ENCODE results near the gene ZNF599. TPM values are rescaled to one million over a fixed set of nuclear protein-coding genes. Genes with fewer than 3 reads are reported as not detected.

ZNF599 gene
- total RNA-seq, 1 experiment from 2014 or later: 2.2 TPM

GRCh38 chr19:34759218-34759917 lies 13.6 kb downstream of the ZNF599 start:
- BruUV-seq (replicated peaks): no TSS peak
- ATAC-seq (no peak), DNase-seq (ENCODE audit: low read depth, low spot score) (no peak)
- POLR2A ChIA-PET: no interaction called here
- no peak overlapping the region for H3K9ac ChIP-seq (ENCODE audit: low read length)
- intact Hi-C loops (cut with micrococcal nuclease): no loop called here
- no peak overlapping the region for H3K27ac ChIP-seq (ENCODE audit: low read depth, low read length)
- no peaks in the 10 kb centered on the region for H3K9me2 ChIP-seq (ENCODE audit: insufficient read depth)
- no peak overlapping the region for H3K4me2 ChIP-seq (ENCODE audit: low read length)
- H4K20me1 ChIP-seq (ENCODE audit: insufficient read depth): no peaks in the 10 kb centered on the region
- RAD21 ChIA-PET (ENCODE audit: low non-redundant PET in 1 of 2, low total read pairs in 2 of 2, uncharacterized antibody in 2 of 2, unreplicated experiment in 2 of 2): no interaction called here
- H3K79me2 ChIP-seq (ENCODE audit: insufficient read depth, low read length): no peaks in the 10 kb centered on the region
- no peak overlapping the region for H3K4me3 ChIP-seq (replicated peaks in 1 of 2; ENCODE audit: low read depth in 1 of 2, low read length in 2 of 2)
- CTCF ChIA-PET: no interaction called here
- H2AFZ ChIP-seq (ENCODE audit: low read depth, low read length, poor library complexity, severe bottlenecking): no peak overlapping the region
- peaks cover 57 to 61% of the 10 kb centered on the region in 2 experiments for H3K9me3 ChIP-seq (ENCODE audit: control insufficient read depth in 1 of 2, insufficient read depth in 1 of 2, low read depth in 1 of 2, low read length in 2 of 2)
- H3K27me3 ChIP-seq (ENCODE audit: insufficient read depth, low read length): no peaks in the 10 kb centered on the region
- H3K36me3 ChIP-seq (ENCODE audit: control insufficient read depth in 1 of 2, insufficient read depth in 2 of 2, low read length in 2 of 2): no peaks in the 10 kb centered on the region
- TF ChIP-seq POLR2AphosphoS5 (IDR thresholded peaks at IDR 0.05; ENCODE audit: low read depth, low read length): no peak
- TF ChIP-seq EGR1 (IDR thresholded peaks at IDR 0.05; ENCODE audit: low read depth): no peak
- peak; percentile 95 for TF ChIP-seq ZNF274 (IDR thresholded peaks at IDR 0.05; ENCODE audit: low read depth, low read length)
- H3K4me1 ChIP-seq (ENCODE audit: control insufficient read depth in 1 of 2, insufficient read depth in 2 of 2, low read length in 2 of 2): no peaks in the 10 kb centered on the region

DNA sequence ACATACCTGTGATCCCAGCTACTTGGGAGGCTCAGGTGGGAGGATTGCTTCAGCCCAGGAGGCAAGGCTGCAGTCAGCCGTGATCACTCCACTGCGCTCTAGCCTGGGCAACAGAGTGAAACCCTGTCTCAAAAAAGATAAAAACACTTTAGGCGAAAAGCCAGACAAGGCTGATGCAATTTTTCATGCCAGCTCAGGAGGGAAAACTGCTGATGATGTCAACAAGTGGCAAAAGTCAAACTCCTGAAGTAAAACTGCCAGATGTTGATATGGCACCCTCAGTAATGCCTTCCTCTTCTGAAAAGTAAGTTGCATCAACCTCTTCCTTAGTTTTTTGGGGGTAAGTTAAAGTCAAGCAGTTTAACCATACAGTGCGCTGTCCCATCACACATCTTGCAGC lies 15.6 kb downstream of the ZNF599 start:
- BruUV-seq (replicated peaks): no TSS peak
- ChIA-PET POLR2A (no interaction called here), CTCF (no interaction called here), RAD21 (ENCODE audit: low non-redundant PET in 1 of 2, low total read pairs in 2 of 2, uncharacterized antibody in 2 of 2, unreplicated experiment in 2 of 2) (no interaction called here)
- H3K9me3 ChIP-seq (ENCODE audit: control insufficient read depth in 1 of 2, insufficient read depth in 1 of 2, low read depth in 1 of 2, low read length in 2 of 2): peaks cover 57% of the 10 kb centered on the region in 2 experiments
- no peak overlapping the region for H3K9ac ChIP-seq (ENCODE audit: low read length)
- H3K4me3 ChIP-seq (replicated peaks in 1 of 2; ENCODE audit: low read depth in 1 of 2, low read length in 2 of 2): no peak overlapping the region
- H3K36me3 ChIP-seq (ENCODE audit: control insufficient read depth in 1 of 2, insufficient read depth in 2 of 2, low read length in 2 of 2): no peaks in the 10 kb centered on the region
- no peaks in the 10 kb centered on the region for H4K20me1 ChIP-seq (ENCODE audit: insufficient read depth)
- TF ChIP-seq POLR2AphosphoS5 (IDR thresholded peaks at IDR 0.05; ENCODE audit: low read depth, low read length) (no peak), EZH2 (IDR thresholded peaks at IDR 0.05) (no peak), CBX3 (IDR thresholded peaks at IDR 0.05; ENCODE audit: low read depth) (no peak), REST (IDR thresholded peaks at IDR 0.05; ENCODE audit: low read depth) (no peak), SRF (IDR thresholded peaks at IDR 0.05; ENCODE audit: low read depth) (no peak), YY1 (IDR thresholded peaks at IDR 0.05; ENCODE audit: extremely low read depth, insufficient replicate concordance, low read depth, low read length) (no peak), ZFX (IDR thresholded peaks at IDR 0.05) (no peak), TCF7L2 (IDR thresholded peaks at IDR 0.05; ENCODE audit: borderline replicate concordance, extremely low read depth, insufficient read depth, insufficient read length) (no peak), RAD21 (IDR thresholded peaks at IDR 0.05; ENCODE audit: low read depth) (no peak), EGR1 (IDR thresholded peaks at IDR 0.05; ENCODE audit: low read depth) (no peak)
- H3K4me1 ChIP-seq (ENCODE audit: control insufficient read depth in 1 of 2, insufficient read depth in 2 of 2, low read length in 2 of 2): no peaks in the 10 kb centered on the region
- intact Hi-C loops (cut with micrococcal nuclease): no loop called here
- DNase-seq (ENCODE audit: low read depth, low spot score) (no peak), ATAC-seq (no peak)
- no peak overlapping the region for H3K4me2 ChIP-seq (ENCODE audit: low read length)
- H3K79me2 ChIP-seq (ENCODE audit: insufficient read depth, low read length): no peaks in the 10 kb centered on the region
- H2AFZ ChIP-seq (ENCODE audit: low read depth, low read length, poor library complexity, severe bottlenecking): no peak overlapping the region
- no peaks in the 10 kb centered on the region for H3K9me2 ChIP-seq (ENCODE audit: insufficient read depth)
- no peak overlapping the region for H3K27ac ChIP-seq (ENCODE audit: low read depth, low read length)
- H3K27me3 ChIP-seq (ENCODE audit: insufficient read depth, low read length): no peaks in the 10 kb centered on the region
